WTC11 (cell line): Measurements from ENCODE around the gene ADAM29. TPM values are rescaled to one million over a fixed set of nuclear protein-coding genes. Genes with fewer than 3 reads are reported as not detected.

Experiments used
- ATAC-seq: fragments of 200-7000 bp; cut with Tn5 transposase; 2 replicates; pipeline ENCODE4 v1.10.0; 2021; ENCODE audit warnings: mild to moderate bottlenecking, moderate library complexity
- CTCF ChIA-PET: fragments of 300-600 bp; sonication (Branson Sonifier 250); formaldehyde crosslinking; loops from one replicate; lab custom pipeline; 2021; ENCODE audit warnings: antibody characterized with exemption; lab: Charles Lee
- POLR2A ChIA-PET: fragments of 350-600 bp; sonication (Branson Sonifier 250); formaldehyde crosslinking; loops from one replicate; lab custom pipeline; 2021; ENCODE audit warnings: antibody characterized with exemption; lab: Charles Lee
- DNase-seq: peaks from one replicate; pipeline ENCODE4 v3.0.0; 2021; ENCODE audit warnings: low spot score
- H3K27ac Mint-ChIP-seq: 2 replicates; pipeline ENCODE4 v1.8.0; 2021; ENCODE audit warnings: mixed read lengths
- H3K27me3 Mint-ChIP-seq: 2 replicates; pipeline ENCODE4 v1.8.0; 2021; ENCODE audit warnings: low read depth, mild to moderate bottlenecking, moderate library complexity, mixed read lengths
- H3K36me3 Mint-ChIP-seq: 2 replicates; pipeline ENCODE4 v1.8.0; 2021; ENCODE audit warnings: mixed read lengths
- H3K4me1 Mint-ChIP-seq: 2 replicates; pipeline ENCODE4 v1.8.0; 2022; ENCODE audit warnings: mixed read lengths
- H3K4me3 Mint-ChIP-seq: 2 replicates; pipeline ENCODE4 v1.8.0; 2021; ENCODE audit warnings: mild to moderate bottlenecking, moderate library complexity, mixed read lengths
- H3K9me3 Mint-ChIP-seq: 2 replicates; pipeline ENCODE4 v1.8.0; 2021; ENCODE audit warnings: mixed read lengths
- ATF1 ChIP-seq: sonication (generic); formaldehyde crosslinking; IDR thresholded peaks from 2 replicates; pipeline ENCODE4 v1.8.1; 2023; ENCODE audit warnings: mild to moderate bottlenecking, moderate library complexity, missing genetic modification reagents
- CREB1 ChIP-seq: sonication (generic); formaldehyde crosslinking; IDR thresholded peaks from 2 replicates; pipeline ENCODE4 v1.8.0; 2023; ENCODE audit warnings: mild to moderate bottlenecking, missing genetic modification reagents
- FOXK1 ChIP-seq: sonication (generic); formaldehyde crosslinking; IDR thresholded peaks from 2 replicates; pipeline ENCODE4 v1.8.0; 2022; ENCODE audit warnings: mild to moderate bottlenecking, moderate library complexity, missing genetic modification reagents
- GABPB1 ChIP-seq: sonication (generic); formaldehyde crosslinking; IDR thresholded peaks from 2 replicates; pipeline ENCODE4 v1.8.1; 2023; ENCODE audit warnings: mild to moderate bottlenecking, missing genetic modification reagents
- GTF2I ChIP-seq: fragments of 250-450 bp; sonication (Bioruptor Pico); conservative IDR thresholded peaks from 2 replicates; pipeline ENCODE4 v1.4.0; 2021; ENCODE audit warnings: mild to moderate bottlenecking
- HMGA2 ChIP-seq: fragments of 250-450 bp; sonication (Bioruptor Pico); IDR thresholded peaks from 2 replicates; pipeline ENCODE4 v1.4.0; 2021; ENCODE audit warnings: mild to moderate bottlenecking, moderate library complexity
- JUN ChIP-seq: sonication (generic); formaldehyde crosslinking; IDR thresholded peaks from 2 replicates; pipeline ENCODE4 v1.8.0; 2023; ENCODE audit warnings: mild to moderate bottlenecking, missing genetic modification reagents
- KAT7 ChIP-seq: sonication (generic); formaldehyde crosslinking; IDR thresholded peaks from 2 replicates; pipeline ENCODE4 v1.8.1; 2023; ENCODE audit warnings: missing genetic modification reagents, mild to moderate bottlenecking, borderline replicate concordance
- MYBL2 ChIP-seq: sonication (generic); formaldehyde crosslinking; IDR thresholded peaks from 2 replicates; pipeline ENCODE4 v1.8.1; 2023; ENCODE audit warnings: mild to moderate bottlenecking, moderate library complexity, missing genetic modification reagents
- NFYB ChIP-seq: sonication (generic); formaldehyde crosslinking; conservative IDR thresholded peaks from 2 replicates; pipeline ENCODE4 v1.8.0; 2022; ENCODE audit warnings: low read depth, missing genetic modification reagents
- RORB ChIP-seq: fragments of 250-450 bp; sonication (Bioruptor Pico); IDR thresholded peaks from 2 replicates; pipeline ENCODE4 v1.9.0; 2021; ENCODE audit warnings: mild to moderate bottlenecking
- TEAD1 ChIP-seq: sonication (generic); formaldehyde crosslinking; IDR thresholded peaks from 2 replicates; pipeline ENCODE4 v1.8.0; 2022; ENCODE audit warnings: mild to moderate bottlenecking, missing genetic modification reagents
- ZNF121 ChIP-seq: sonication (generic); formaldehyde crosslinking; IDR thresholded peaks from 2 replicates; pipeline ENCODE4 v1.8.0; 2023; ENCODE audit warnings: missing genetic modification reagents
- ZNF671 ChIP-seq: fragments of 250-450 bp; sonication (Bioruptor Pico); IDR thresholded peaks from 2 replicates; pipeline ENCODE4 v1.8.0; 2021; ENCODE audit warnings: mild to moderate bottlenecking
- total RNA-seq: library from RNA; stranded (reverse); gene quantifications from 3 replicates; pipeline ENCODE4 v1.2.3, GENCODE V29; 2021
- TF ChIP-seq, protein P1 (sequence below): fragments of 200-600 bp; IDR thresholded peaks from 2 replicates; pipeline ENCODE4 v1.8.0; 2022; ENCODE audit warnings: antibody characterized with exemption
- TF ChIP-seq, protein P2 (sequence below): sonication (generic); formaldehyde crosslinking; IDR thresholded peaks from 2 replicates; pipeline ENCODE4 v1.8.1; 2022; ENCODE audit warnings: low read depth, missing genetic modification reagents, borderline replicate concordance
- TF ChIP-seq, protein P3 (sequence below): sonication (generic); formaldehyde crosslinking; IDR thresholded peaks from 2 replicates; pipeline ENCODE4 v1.8.1; 2022; ENCODE audit warnings: missing genetic modification reagents, borderline replicate concordance
- TF ChIP-seq, protein P4 (sequence below): sonication (generic); formaldehyde crosslinking; IDR thresholded peaks from 2 replicates; pipeline ENCODE4 v1.8.1; 2023; ENCODE audit warnings: mild to moderate bottlenecking, missing genetic modification reagents
- TF ChIP-seq, protein P5 (sequence below): sonication (generic); formaldehyde crosslinking; conservative IDR thresholded peaks from 2 replicates; pipeline ENCODE4 v1.8.1; 2022; ENCODE audit warnings: mild to moderate bottlenecking, missing genetic modification reagents
- TF ChIP-seq, protein P6 (sequence below): fragments of 250-450 bp; sonication (Bioruptor Pico); conservative IDR thresholded peaks from 2 replicates; pipeline ENCODE4 v1.9.0; 2021; ENCODE audit warnings: mild to moderate bottlenecking
- TF ChIP-seq, protein P7 (sequence below): fragments of 250-450 bp; sonication (Bioruptor Pico); IDR thresholded peaks from 2 replicates; pipeline ENCODE4 v1.9.0; 2021; ENCODE audit warnings: moderate library complexity, mild to moderate bottlenecking, inconsistent platforms, borderline replicate concordance

Gene ADAM29
- total RNA-seq, 1 experiment from 2014 or later: not detected

DNA sequence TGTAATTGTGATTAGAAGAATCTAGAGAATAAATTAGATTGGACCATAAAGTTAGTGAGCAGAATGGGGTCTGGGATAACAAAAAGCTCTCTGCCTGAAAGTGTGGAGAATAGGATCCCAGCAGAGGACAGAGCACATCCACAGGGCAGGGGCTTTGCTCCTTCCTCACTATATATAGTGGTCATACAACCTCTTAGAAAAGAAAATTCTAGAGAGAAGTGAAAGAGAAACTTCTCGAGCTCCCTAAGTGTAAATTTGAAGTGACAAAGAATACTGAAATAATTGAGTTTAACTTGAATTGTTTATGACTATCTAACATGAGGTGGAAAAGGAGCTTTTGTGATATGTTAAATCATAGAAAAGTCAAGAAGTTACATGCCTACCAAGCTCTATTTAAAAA, 14.9 kb downstream of the ADAM29 start:
- DNase-seq: no peak
- Mint-ChIP-seq H3K4me3 (no peak overlapping the region), H3K4me1 (peaks cover 16% of the 10 kb centered on the region), H3K27me3 (no peaks in the 10 kb centered on the region), H3K27ac (no peak overlapping the region), H3K36me3 (peaks cover 3% of the 10 kb centered on the region; the same call in 1 of the 2 replicates), H3K9me3 (peaks cover 4% of the 10 kb centered on the region; the same call in 1 of the 2 replicates)
- ATAC-seq: no peak
- CTCF ChIA-PET: no interaction called here
- TF ChIP-seq NFYB (CRISPR knock-in tag) (no peak), ZNF671 (CRISPR knock-in tag) (no peak), KAT7 (CRISPR knock-in tag) (no peak), FOXK1 (CRISPR knock-in tag) (no peak)
- POLR2A ChIA-PET: no interaction called here

DNA sequence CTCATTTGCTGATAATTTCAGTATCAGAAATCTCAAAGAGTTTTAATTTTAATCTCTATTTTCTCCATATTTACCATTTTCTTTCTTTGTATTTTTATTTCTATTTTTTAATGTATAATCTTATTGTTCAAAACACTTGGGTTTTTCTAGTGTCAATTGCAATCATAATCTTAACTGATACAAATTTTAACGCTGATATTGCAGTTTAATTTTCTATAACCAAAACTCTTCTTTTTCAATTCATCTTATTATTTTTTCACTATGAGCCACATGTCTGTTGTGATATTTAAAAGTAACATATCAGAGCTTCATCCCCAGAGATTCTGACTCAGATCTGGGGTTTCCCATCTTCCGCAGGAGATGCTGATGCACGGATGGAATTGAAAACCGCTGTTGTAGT, 16.2 kb downstream of the ADAM29 start:
- ATAC-seq (no peak), DNase-seq (no peak)
- TF ChIP-seq, protein P1, sequence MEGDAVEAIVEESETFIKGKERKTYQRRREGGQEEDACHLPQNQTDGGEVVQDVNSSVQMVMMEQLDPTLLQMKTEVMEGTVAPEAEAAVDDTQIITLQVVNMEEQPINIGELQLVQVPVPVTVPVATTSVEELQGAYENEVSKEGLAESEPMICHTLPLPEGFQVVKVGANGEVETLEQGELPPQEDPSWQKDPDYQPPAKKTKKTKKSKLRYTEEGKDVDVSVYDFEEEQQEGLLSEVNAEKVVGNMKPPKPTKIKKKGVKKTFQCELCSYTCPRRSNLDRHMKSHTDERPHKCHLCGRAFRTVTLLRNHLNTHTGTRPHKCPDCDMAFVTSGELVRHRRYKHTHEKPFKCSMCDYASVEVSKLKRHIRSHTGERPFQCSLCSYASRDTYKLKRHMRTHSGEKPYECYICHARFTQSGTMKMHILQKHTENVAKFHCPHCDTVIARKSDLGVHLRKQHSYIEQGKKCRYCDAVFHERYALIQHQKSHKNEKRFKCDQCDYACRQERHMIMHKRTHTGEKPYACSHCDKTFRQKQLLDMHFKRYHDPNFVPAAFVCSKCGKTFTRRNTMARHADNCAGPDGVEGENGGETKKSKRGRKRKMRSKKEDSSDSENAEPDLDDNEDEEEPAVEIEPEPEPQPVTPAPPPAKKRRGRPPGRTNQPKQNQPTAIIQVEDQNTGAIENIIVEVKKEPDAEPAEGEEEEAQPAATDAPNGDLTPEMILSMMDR: no peak
- TF ChIP-seq ZNF121 (CRISPR knock-in tag): no peak
- no peak for TF ChIP-seq HMGA2 (CRISPR knock-in tag)
- TF ChIP-seq MYBL2: no peak
- no peak for TF ChIP-seq TEAD1 (CRISPR knock-in tag)
- no peak for TF ChIP-seq RORB (CRISPR knock-in tag)
- no peak for TF ChIP-seq GABPB1
- TF ChIP-seq, protein P2, sequence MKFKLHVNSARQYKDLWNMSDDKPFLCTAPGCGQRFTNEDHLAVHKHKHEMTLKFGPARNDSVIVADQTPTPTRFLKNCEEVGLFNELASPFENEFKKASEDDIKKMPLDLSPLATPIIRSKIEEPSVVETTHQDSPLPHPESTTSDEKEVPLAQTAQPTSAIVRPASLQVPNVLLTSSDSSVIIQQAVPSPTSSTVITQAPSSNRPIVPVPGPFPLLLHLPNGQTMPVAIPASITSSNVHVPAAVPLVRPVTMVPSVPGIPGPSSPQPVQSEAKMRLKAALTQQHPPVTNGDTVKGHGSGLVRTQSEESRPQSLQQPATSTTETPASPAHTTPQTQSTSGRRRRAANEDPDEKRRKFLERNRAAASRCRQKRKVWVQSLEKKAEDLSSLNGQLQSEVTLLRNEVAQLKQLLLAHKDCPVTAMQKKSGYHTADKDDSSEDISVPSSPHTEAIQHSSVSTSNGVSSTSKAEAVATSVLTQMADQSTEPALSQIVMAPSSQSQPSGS: no peak
- no peak for TF ChIP-seq JUN (CRISPR knock-in tag)
- TF ChIP-seq, protein P3, sequence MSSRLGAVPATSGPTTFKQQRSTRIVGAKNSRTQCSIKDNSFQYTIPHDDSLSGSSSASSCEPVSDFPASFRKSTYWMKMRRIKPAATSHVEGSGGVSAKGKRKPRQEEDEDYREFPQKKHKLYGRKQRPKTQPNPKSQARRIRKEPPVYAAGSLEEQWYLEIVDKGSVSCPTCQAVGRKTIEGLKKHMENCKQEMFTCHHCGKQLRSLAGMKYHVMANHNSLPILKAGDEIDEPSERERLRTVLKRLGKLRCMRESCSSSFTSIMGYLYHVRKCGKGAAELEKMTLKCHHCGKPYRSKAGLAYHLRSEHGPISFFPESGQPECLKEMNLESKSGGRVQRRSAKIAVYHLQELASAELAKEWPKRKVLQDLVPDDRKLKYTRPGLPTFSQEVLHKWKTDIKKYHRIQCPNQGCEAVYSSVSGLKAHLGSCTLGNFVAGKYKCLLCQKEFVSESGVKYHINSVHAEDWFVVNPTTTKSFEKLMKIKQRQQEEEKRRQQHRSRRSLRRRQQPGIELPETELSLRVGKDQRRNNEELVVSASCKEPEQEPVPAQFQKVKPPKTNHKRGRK (CRISPR knock-in tag): no peak
- TF ChIP-seq, protein P4, sequence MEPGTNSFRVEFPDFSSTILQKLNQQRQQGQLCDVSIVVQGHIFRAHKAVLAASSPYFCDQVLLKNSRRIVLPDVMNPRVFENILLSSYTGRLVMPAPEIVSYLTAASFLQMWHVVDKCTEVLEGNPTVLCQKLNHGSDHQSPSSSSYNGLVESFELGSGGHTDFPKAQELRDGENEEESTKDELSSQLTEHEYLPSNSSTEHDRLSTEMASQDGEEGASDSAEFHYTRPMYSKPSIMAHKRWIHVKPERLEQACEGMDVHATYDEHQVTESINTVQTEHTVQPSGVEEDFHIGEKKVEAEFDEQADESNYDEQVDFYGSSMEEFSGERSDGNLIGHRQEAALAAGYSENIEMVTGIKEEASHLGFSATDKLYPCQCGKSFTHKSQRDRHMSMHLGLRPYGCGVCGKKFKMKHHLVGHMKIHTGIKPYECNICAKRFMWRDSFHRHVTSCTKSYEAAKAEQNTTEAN: no peak
- TF ChIP-seq, protein P5, sequence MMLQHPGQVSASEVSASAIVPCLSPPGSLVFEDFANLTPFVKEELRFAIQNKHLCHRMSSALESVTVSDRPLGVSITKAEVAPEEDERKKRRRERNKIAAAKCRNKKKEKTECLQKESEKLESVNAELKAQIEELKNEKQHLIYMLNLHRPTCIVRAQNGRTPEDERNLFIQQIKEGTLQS (CRISPR knock-in tag): no peak
- TF ChIP-seq, protein P6, sequence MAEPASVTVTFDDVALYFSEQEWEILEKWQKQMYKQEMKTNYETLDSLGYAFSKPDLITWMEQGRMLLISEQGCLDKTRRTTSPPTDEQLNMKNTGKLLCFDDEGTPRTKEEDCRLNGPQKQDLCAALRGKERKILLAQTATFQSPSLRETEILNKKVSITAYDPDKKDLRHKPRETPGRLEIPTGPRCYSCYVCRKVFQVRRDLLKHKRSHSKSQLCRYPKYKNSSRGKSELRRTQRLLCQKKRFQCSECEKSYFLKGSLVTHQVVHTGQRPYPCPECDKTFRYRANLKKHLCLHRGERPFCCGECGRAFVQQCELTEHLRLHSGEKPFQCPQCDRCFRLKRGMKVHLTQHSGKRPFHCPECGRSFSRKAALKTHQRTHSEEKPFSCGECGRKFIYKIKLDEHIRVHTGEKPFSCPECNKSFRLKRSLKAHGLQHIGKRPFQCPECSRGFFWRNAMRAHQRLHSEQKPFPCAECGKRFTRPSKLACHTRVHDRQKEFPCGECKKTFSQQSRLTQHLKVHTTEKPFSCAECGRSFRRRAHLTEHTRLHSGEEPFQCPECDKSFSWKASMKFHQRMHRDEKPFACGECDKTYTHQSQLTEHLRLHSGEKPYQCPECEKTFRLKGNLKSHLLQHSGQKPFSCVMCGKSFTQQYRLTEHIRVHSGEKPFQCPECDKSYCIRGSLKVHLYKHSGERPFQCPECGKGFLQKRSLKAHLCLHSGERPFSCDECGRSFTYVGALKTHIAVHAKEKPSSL (CRISPR knock-in tag): no peak
- TF ChIP-seq NFYB (CRISPR knock-in tag): no peak
- no peak for TF ChIP-seq CREB1
- no peak for TF ChIP-seq GTF2I (CRISPR knock-in tag)
- no peak for TF ChIP-seq ATF1
- TF ChIP-seq, protein P7, sequence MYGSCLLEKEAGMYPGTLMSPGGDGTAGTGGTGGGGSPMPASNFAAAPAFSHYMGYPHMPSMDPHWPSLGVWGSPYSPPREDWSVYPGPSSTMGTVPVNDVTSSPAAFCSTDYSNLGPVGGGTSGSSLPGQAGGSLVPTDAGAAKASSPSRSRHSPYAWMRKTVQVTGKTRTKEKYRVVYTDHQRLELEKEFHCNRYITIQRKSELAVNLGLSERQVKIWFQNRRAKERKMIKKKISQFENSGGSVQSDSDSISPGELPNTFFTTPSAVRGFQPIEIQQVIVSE (CRISPR knock-in tag): no peak
- H3K27me3 Mint-ChIP-seq: no peaks in the 10 kb centered on the region
- ChIA-PET POLR2A (no interaction called here), CTCF (no interaction called here)
- H3K4me3 Mint-ChIP-seq: no peak overlapping the region
- H3K36me3 Mint-ChIP-seq: peaks cover 3% of the 10 kb centered on the region; the same call in 1 of the 2 replicates
- peaks cover 8% of the 10 kb centered on the region; the same call in 1 of the 2 replicates for H3K9me3 Mint-ChIP-seq
- peaks cover 3% of the 10 kb centered on the region for H3K4me1 Mint-ChIP-seq
- H3K27ac Mint-ChIP-seq: no peak overlapping the region
